GM12865 (cell line): Measurements from ENCODE around the gene ANKUB1.

Experiments used
- DNase-seq: peaks from one replicate; pipeline ENCODE4 v3.0.0; 2010; ENCODE audit warnings: low read depth
- H3K4me3 ChIP-seq: 2 replicates; pipeline ENCODE4 v1.5.1; 2011; ENCODE audit warnings: mild to moderate bottlenecking, low read depth, low read length, control low read depth
- TF ChIP-seq, protein P1 (sequence below): IDR thresholded peaks from 2 replicates; pipeline ENCODE4 v1.5.1; 2011; ENCODE audit warnings: low read length, control low read depth, low read depth, inconsistent platforms; ENCODE audit not compliant: insufficient read depth; ENCODE audit errors: missing control alignments

Gene ANKUB1

DNA sequence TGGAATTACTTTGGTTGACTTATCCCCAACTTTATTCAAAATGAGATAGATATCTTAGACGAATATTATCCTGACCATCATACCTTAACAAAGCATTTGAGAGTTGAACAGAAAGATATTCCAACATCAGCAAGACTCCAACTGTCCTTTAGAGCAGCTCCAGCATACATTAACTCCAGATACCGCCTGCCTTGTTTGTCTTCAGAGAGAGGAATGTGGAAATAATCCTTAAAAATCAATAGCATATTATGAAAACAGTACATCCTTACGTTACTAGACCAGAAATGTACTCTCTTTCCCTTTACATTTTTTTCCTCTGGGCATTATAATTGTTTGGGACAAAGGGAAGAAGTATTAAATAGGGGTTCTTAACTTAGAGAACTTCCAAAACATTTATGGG is 1.7 kb downstream of the ANKUB1 start:
- TF ChIP-seq, protein P1, sequence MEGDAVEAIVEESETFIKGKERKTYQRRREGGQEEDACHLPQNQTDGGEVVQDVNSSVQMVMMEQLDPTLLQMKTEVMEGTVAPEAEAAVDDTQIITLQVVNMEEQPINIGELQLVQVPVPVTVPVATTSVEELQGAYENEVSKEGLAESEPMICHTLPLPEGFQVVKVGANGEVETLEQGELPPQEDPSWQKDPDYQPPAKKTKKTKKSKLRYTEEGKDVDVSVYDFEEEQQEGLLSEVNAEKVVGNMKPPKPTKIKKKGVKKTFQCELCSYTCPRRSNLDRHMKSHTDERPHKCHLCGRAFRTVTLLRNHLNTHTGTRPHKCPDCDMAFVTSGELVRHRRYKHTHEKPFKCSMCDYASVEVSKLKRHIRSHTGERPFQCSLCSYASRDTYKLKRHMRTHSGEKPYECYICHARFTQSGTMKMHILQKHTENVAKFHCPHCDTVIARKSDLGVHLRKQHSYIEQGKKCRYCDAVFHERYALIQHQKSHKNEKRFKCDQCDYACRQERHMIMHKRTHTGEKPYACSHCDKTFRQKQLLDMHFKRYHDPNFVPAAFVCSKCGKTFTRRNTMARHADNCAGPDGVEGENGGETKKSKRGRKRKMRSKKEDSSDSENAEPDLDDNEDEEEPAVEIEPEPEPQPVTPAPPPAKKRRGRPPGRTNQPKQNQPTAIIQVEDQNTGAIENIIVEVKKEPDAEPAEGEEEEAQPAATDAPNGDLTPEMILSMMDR, result no peak
- no peak overlapping the region for H3K4me3 ChIP-seq
- no peak for DNase-seq

DNA sequence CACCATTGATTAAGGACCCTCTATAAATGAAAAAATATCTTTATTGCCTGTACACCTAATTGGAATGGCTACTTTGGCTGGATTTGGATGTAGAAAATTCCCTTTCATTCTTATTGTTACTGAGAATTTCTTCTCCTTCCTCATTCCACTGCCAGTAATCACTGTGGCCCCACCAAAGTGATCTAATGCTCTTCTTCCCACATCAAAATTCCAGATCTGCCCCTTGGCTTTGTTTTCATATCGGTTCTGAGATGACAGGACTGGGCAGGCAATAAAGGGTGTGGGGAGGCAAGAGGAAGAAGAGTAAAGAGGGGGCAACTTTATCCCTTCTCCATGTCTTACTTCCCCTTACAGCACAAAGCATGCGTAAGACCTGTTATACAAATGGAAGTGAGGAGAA is 2.1 kb downstream of the ANKUB1 start:
- TF ChIP-seq, protein P1, result no peak
- H3K4me3 ChIP-seq, result no peak overlapping the region
- DNase-seq, result no peak

DNA sequence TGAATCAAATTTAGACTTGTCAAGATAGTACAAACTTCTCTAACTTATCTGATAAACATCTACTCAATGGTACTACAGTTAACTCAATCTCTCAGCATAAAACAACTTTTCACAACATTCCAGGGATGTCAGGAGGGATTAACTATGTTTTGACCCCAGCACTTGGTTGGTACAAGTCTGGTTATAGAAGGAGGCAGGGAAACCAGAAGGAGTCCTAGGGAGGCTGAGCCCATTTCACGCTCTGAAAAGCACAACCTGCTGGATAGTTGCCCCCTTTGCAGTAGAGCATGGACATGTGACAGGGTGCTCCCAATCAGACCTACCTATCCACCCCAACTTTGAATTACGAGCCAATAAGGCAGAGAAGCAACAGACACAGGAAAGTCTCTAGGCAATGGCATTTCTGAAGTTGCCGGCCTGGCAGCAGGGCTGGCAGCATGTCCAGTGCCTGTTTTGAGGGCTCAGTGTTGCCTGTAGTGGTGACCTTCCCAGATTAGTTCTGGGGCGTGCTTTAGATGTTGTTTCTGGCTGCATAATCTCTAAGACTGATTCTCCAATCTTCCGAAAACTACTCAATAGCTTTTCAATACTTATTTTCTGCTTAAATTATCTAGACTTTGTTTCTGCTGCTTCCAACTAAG is 8.2 kb downstream of the ANKUB1 start:
- DNase-seq, result no peak
- H3K4me3 ChIP-seq, result no peak overlapping the region
- TF ChIP-seq, protein P1, result no peak

DNA sequence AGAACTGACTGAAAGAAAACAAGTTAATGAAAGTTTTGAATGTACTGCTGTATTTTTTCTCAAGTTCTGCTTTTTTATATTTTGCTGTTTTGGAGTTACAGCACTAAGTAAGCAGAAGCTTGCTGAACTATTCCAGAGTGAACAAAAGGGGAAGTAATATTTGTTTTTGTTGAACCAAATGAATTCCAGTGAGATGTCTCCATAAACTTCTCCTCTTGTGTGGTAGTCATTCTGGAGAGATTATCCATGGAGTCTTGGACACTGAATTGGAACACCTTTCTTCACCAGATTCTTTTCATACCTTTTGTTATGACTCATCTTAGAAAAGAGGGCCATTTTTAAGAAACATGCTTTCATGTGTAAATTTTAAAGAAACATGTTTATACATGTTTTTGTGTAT is 8.8 kb downstream of the ANKUB1 start:
- no peak for DNase-seq
- TF ChIP-seq, protein P1, result no peak
- H3K4me3 ChIP-seq, result no peak overlapping the region

DNA sequence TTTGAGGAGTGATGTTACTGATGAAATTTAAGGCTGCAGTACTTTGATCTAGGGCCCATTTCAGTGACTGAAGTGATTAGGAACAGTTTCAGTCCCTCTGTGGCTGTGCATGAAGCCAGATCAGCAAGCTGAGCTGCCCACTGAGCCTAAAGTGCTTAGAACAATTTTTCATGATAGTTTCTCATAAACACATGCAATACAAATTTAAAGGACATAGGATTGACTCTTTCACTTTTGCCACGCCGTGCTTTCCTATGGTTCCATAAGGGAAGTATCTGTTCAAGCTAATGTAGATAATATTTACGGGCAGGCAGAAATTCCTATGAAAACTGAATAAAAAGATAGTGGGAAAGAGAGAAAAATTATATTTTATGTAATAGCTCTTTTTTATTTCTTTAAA is 10.6 kb downstream of the ANKUB1 start:
- TF ChIP-seq, protein P1, result no peak
- H3K4me3 ChIP-seq, result no peak overlapping the region
- no peak for DNase-seq

DNA sequence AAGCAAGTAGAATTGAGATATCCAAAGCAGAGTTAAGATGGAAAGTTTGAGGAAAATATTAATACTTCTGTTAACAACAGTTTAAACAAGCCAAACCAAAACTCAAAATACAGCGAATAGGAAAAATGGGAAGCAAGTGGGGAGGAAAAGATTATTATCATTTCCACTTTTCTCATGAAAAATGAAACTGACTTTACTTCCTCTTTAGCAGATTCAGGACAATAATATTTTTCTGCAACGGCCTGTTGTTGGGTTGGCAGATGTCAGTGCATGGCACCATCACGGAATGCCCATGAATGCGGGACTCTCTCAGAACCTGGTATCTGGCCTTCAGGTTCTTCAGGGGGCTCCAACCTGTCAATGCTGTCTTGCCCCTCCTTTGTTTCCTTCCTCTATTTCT is 11.1 kb downstream of the ANKUB1 start:
- no peak overlapping the region for H3K4me3 ChIP-seq
- TF ChIP-seq, protein P1, result no peak

More for the DNA sequence above, 11.1 kb downstream of the ANKUB1 start:
- DNase-seq, result peak; percentile 8
